HG03575 (cell line): Measurements from ENCODE around the gene SLC17A6.

Source experiments
- ATAC-seq: cut with Tn5 transposase; IDR thresholded peaks from one replicate; pipeline ENCODE4 v1.9.1; 2021; ENCODE audit not compliant: unreplicated experiment, insufficient number of reproducible peaks, low FRiP score; ENCODE audit errors: extremely low read depth

Gene SLC17A6

DNA sequence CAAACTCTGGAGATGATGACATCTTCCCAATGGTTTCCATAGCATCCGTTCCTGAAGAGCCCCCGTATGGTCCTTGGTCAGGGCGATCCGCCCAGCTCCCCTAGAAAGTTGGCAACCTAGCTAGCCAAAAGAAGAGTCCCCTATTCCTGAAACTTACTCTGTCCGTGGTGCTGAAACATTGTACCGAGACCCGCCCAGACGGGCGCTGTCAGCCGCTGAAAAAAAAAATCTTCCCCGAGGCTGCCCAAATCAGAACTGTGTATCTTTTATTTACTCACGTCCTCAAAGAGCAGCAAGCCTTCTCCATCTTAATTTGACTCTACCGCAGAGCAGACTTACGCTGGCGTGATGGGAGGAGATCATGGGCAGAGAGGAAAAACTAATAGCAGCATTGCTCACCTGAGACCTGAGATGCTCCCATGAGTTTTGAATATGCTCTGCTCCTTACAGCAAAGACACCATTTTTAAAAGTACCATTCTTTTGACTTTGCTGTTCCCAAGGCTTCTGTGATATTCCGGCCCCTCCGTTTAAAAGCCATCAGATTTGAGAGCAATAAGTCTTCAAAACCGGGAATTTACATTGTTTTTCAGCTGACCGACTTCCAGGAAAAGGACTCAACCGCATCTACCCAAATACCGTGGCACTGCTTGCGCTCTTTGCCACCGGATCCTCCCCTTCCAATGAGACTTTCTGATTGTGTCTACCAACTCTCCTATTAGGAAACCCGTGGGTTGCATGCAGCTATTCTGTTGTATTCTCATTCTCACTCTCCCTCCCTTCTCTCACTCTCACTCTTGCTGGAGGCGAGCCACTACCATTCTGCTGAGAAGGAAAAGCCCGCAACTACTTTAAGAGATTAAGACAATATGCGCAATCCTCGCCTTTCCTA lies at the start of gene SLC17A6:
Gene SLC17A6, plus strand, starts transcription at position 786 of the 890 bp plus-strand sequence. CDS start 153 bp downstream, outside the sequence.
- ATAC-seq, result no peak

DNA sequence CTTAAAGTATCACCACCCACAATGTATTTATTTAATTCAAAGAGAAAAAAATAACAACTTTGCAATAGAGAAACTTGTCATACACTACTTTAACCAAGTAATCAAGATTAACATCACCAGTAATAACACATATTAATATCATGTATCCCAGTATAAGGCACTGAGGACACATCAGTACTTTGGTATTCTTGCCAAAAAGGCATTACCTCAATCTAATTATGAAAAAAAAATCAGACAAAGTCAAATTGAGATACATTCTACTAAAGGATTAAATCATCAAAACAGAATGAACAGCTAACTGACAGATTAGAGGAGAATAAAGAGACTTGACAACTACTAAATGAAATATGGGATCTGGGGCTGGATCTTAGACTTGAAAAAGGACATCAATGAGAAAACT lies 35.8 kb upstream of the SLC17A6 start:
- ATAC-seq, result no peak

DNA sequence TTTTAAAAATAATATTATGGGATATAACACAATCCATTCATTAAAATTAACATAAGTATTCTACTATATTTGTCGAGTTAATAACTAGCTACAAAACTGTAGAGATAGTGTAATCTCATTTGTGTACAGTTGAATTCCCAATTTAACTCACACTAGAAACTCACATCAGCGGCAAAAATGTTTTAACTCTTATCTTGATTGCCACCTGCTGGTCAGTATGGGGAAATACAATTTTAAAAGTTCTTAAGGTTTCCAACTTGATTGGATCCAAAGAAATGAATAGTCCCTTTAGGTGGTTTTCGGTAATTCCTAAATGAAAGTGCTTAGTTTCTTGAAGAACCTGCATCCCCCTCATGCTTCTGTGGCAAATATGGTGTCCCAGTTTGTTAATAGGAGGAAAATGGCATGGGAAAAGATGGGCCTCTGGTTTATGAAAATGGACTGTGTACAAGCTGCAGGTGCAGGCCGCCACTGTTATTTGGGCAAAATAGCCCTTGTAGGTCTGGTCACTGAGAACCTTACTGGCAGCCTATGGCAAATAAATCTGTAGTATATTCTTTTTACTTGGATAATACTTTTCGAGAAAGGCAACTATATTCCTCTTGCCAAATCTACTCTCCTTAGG lies 33.7 kb upstream of the SLC17A6 start:
- no peak for ATAC-seq

GRCh38 chr11:22317656-22318055 lies 20.5 kb upstream of the SLC17A6 start:
- ATAC-seq, result no peak

GRCh38 chr11:22331771-22332170 lies 6.4 kb upstream of the SLC17A6 start:
- ATAC-seq, result no peak

DNA sequence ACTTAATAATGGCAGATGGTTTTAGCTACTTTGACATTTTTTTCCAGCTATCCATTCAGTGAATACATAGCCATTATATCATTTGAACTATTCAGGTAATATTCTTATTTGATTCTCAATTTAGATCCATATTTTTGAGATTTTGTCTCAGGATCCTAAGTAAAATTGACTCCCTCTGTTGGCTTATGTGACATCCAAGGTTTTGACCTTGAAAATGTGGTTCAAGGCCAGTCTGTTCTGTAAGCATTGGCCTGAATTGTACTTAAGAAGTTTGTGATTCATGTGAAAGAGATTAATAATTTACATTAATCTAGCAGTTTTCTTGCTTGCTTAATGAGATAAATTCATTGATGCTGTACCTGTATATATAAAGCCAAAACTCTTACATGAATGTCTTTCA lies 1.6 kb upstream of the SLC17A6 start:
- ATAC-seq, result no peak

GRCh38 chr11:22339611-22340010 lies 1.4 kb downstream of the SLC17A6 start:
- ATAC-seq, result no peak

DNA sequence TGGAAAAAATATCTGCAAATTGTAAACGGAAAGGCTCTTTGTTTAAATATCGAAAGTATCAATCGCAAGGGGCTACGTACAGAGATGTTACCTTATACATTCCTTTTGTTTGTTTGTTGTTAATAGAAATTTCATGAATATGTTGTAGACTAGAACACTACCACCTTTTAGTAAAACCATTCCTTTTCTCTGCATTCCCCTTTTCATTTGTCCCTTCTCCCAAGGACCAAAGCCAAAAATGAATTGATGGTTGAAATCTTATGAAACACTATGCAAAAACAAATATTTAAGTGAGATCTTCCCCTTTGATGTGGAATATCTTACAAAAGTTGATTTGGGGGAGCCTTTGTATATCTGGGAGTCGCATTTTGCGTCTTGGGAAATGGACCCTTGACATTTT lies 2.1 kb downstream of the SLC17A6 start:
- no peak for ATAC-seq

- no peak for ATAC-seq
Observed at GRCh38 chr11:22340701-22341587, 2.8 kb downstream of the SLC17A6 start.

DNA sequence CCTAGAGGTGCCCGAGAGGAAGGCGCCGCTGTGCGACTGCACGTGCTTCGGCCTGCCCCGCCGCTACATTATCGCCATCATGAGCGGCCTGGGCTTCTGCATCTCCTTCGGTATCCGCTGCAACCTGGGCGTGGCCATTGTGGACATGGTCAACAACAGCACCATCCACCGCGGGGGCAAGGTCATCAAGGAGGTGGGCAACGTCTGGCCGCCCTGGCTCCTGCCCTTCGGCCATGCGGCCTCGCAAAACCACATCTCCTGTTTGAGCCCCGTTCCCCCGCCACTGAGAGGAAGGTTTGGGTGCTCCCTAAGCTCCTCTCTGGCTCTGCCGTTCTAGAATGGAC lies 3.4 kb downstream of the SLC17A6 start:
- ATAC-seq, result no peak

GRCh38 chr11:22342211-22343031 lies 4.2 kb downstream of the SLC17A6 start:
- ATAC-seq, result no peak

- no peak for ATAC-seq
Observed at GRCh38 chr11:22343032-22343324, 4.8 kb downstream of the SLC17A6 start.

GRCh38 chr11:22343371-22344032 lies 5.3 kb downstream of the SLC17A6 start:
- no peak for ATAC-seq

- ATAC-seq, result no peak
Observed at GRCh38 chr11:22344081-22344480, 5.9 kb downstream of the SLC17A6 start.

- no peak for ATAC-seq
Observed at GRCh38 chr11:22346282-22346681, 8.1 kb downstream of the SLC17A6 start.

GRCh38 chr11:22347857-22348487 lies 9.8 kb downstream of the SLC17A6 start:
- ATAC-seq, result no peak

- no peak for ATAC-seq
Observed at GRCh38 chr11:22349491-22349890, 11.3 kb downstream of the SLC17A6 start.

DNA sequence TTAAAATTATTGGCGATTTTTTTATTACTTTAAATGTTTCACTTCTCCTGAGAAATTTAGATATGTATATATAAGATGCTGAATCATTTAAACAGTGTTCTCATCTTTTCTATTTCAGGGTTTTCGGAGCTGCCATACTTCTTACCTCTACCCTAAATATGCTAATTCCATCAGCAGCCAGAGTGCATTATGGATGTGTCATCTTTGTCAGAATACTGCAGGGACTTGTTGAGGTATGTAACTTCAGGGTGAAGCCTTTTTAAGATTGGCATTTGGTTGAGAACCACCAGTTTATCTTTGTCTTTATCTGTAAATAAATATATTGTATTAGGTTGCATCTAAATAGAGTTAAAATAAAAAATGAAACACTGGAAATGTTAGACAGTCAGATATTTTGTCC lies 21.1 kb downstream of the SLC17A6 start:
- ATAC-seq, result no peak
